HG03139 (cell line): ENCODE results near the gene GRK5.
A peak's percentile ranks its signal among the peaks of the same experiment; 100 is the strongest.
"Not testable (repeated sequence)": the region's sequence is repeated elsewhere in the genome, so short reads cannot be mapped to it uniquely, and the experiment has no call there.

Experiments
- ATAC-seq: cut with Tn5 transposase; IDR thresholded peaks from one replicate; pipeline ENCODE4 v1.9.1; 2021; ENCODE audit not compliant: unreplicated experiment

Gene GRK5

DNA sequence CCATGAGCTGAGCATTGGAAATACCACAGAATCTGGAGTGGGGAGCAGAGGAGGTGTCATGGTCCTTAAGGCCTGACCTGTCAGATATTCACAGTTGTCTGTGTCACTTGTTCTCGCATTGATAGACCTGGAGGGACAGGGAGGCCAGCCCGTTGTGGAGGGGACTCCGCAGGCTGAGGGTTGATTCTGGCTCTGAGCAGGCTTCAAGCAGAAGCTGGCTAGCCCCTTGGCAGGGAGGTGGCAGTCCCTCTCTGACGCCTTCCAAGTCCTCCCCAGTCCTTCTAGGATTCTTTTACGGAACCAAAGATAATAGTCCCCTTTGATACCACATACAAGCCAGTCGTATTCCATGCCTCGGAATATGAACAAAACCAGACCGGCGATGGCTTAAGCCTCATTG, 65.4 kb downstream of the GRK5 start:
- no peak for ATAC-seq

DNA sequence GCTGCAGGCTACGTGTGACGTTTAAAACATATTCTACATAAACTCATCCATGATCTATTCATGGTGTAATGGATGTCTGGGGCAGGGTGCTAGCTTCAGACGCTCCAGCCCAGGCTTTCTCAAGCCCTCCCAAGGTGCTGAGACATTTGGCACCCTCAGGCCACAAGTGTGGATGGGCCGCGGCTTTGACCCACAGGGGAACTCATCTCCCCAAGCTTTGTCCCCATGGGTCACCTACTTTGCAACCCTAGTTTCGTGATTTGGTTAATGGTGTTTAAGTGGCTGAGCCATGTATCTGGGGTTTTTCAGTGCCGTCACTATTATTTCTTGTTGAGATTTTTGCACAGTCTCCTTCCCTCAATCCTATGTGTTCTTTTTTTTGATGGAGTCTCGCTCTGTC, 66.0 kb downstream of the GRK5 start:
- no peak for ATAC-seq

DNA sequence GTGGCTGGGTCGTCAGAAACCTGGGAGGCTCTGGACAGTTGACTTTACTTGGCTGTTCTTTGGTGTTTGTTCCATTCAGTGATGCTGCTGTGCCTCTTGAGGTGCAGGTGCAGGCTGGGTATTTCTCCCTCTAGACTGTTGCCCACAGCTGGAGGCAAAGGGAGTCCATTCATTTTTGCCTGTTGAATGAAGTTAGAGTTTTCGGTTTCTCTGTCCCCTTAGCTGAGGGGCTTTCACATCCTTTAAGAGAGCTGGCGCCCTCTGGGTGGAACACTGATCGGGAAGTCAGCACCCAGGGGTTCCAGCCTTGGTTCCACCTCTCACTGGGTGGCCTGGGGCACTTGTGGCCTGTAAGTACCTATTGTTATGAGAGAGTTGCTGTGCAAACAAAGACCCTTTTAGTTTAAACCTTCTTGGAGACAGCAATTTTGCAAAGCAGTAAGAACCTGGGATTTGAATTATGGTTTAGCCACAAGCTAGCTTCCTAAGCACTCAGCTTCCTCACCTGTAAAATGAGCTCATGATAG, 67.2 kb downstream of the GRK5 start:
- ATAC-seq: no peak

DNA sequence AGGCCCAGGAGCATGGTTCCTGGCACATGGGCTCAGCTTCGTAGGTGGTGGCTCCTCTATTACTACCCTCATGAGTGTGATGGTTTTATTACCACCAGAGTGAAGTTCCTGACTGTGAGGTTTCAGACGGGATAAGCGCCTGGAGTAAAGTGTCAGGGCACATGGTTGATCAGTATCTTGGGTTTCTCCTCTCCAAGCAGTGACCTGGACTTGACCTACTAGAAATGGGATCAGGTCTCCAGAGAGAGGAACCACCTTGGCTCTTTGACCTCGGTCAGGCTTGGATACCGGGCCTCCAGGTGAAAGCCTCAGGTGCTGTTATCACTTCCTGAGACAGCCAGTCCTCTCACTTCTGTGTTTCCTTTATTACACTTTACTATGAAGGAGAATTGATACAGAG, 67.7 kb downstream of the GRK5 start:
- no peak for ATAC-seq

DNA sequence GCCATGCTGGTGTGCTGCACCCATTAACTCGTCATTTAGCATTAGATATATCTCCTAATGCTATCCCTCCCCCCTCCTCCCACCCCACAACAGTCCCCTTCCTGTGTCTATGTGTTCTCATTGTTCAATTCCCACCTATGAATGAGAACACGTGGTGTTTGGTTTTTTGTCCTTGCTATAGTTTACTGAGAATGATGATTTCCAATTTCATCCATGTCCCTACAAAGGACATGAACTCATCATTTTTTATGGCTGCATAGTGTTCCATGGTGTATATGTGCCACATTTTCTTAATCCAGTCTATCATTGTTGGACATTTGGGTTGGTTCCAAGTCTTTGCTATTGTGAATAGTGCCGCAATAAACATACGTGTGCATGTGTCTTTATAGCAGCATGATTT, 68.8 kb downstream of the GRK5 start:
- ATAC-seq: not testable (repeated sequence)

DNA sequence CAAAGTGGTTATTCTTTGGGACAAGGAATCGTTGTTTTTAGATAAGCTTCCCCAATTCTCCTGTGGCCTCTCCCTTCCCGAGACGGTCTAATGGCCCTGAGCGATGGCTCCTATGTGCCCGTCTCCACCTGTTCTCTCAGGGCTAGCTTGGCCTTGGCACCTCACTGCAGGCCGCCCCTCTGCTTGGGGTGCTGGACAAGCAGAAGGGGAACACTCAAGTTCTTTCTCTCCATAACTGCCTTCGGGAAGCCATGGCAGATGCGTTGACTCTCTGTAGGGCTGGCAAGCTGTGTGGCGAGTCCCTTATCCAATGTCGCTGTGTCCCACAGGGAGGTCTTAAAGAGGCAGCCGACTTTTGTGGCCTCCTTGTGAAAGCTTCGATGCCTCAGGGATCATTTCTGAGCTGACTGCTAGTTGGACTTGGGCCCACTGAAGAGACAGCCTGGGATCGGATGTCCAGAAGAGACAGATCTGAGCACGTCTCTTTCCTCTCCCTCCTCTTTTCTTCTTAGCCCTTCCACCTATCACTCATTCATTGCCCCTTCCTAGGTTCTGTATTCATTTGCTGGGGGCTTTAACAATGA, 70.8 kb downstream of the GRK5 start:
- ATAC-seq: no peak

DNA sequence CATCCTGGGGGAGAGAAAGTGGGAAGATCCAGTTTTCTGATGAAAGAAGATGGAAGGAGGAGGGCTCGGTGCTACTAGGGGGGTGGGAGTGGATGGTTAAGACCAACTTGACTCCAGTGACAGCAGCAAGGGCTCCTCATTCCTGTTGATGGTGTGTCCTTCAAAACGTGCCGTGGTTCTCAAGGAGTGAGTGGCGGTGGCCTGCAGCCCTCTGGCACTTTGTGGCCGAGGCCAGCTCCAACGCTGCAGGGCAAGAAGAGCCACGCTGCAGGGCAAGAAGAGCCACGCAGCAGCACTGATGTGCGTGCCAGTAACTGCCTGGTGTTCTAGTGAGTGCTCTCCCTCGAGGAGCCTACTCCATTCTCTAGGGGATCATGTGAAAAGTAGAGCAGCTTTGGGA, 72.1 kb downstream of the GRK5 start:
- ATAC-seq: no peak

DNA sequence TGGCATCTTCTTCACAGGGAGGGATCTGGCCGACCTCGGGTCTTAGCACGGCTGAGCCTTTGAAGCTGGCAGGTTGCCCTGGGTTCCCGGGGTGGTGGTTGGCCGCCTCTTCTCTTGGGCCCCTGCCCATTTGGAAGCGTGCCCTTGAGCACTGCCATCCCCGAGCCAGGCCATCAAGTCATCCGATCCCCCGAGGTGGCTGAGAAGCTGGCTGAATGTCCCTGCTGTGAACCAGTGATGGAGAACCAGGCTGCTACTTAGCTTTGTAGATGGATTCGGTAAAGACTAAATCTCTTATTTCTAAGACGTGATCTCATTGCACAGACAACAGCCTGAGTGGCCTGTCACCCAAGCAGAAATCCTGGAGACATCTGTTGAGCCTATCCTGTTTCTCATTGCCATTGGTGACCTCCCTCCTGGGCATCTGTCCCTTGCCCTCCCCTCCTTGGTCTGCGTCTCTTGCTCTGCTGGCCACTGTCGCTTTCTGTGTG, 74.3 kb downstream of the GRK5 start:
- ATAC-seq: no peak

DNA sequence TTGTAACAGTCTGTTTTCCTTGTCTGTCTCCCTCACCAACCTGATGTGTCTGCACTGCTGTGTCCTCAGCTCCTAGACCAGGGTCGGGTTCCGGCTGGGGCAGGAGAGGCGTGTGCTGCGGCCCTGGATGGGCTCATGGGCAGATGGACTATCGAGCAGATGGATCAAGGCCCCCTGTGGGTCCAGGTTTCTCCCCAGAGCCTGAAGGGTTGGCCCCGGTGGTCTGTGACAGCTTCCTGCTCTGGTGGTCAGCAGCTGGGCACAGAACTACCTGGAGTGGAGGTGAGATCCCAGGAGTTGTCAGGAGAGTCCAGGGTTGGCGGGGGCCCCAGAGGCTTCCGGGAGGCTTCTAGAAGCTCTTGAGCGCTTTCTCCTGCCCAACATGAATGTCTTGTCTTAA, 75.1 kb downstream of the GRK5 start:
- ATAC-seq: no peak

DNA sequence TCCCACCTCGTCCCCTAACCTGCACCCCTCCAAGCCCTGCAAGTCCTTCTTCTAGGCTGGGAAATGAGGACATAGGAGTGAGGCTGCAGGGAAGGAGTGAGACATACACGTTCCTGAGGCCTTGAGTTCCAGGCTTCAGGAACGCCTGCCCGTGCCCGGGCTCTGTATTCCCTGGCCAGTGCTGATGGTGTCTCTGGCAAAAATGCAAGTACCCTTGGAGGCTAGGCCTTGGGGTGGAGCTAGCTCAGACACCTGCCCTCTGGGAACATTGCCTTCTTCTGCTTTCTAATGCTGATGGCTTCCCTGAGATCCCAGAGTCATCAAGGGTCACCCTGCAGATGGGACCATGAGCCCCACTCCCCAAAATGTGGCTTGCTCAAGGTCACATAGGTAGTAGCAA, 76.0 kb downstream of the GRK5 start:
- ATAC-seq: no peak

DNA sequence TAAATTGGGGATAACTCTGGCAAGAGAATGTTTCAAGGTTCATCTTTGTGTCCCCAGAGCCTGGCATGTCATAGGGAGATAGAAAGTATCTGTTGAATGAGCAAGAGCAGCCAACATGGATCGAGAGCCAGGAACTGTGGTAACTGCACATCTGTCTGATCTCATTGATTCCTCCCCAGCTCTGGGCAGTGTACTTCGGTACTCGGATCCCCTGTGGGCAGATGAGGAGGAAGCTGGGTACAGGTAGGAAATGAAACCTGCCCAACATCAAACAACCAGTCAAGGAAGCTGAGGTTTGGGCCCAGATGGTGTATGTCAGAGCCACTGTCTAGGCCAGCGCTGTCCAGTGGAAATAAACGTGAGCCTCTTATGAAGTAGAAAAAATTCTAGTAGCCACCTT, 76.4 kb downstream of the GRK5 start:
- ATAC-seq: peak; percentile 43

DNA sequence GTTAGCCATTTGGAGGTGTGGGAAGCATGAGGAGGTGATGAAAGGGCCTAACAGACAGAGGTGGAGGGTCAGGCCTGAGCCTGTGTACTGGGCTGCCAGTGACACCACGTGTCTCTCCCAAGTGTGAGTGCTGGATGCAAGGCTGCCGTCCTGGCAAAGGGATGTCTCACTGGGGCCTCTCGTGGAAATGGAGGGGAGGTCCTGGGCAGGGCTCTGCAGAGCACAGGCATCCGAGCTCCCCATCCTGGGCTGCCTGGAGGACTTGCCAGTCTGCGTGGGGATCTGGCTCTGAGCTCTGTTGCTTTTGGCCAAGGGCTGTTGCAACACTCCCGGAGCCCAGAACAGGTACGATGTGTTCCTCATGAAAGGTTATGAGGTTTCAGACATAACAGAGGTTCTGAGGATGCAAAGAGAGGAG, 77.3 kb downstream of the GRK5 start:
- no peak for ATAC-seq

DNA sequence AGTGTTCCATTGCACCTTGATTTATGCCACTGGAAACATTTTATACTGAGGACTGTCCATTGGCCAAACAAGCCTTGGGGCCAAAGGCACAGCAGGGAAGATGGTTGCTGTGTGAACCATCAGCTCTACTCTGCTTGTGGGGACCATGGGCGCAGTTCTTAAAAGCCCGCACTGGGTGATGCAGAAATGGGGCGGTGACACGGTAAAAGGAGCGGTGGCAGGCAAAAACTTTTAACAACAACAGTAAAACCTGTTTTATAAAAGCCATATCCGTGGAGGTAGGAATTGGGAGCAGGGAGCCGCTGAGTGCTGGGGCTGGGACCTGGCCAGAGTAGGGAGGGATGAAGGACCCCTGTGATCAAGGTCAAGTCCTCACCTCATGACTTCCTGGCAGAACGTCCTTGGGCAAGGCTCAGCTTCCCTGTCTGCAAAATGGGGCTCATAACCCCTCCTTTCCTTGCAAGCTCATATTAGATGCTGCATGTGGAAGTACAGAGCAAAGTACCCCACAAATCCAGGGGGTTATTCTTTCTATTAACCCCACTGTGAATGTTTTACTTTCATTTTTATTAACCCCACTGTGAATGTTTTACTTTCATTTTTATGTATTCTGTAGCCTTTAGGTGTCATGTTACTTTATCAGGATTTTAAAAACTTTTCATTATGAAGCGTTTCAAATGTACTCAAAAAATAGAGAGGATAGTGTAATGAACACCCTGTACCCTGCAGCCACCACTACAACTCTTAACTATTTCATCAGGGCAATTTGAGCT, 78.3 kb downstream of the GRK5 start:
- ATAC-seq: no peak

DNA sequence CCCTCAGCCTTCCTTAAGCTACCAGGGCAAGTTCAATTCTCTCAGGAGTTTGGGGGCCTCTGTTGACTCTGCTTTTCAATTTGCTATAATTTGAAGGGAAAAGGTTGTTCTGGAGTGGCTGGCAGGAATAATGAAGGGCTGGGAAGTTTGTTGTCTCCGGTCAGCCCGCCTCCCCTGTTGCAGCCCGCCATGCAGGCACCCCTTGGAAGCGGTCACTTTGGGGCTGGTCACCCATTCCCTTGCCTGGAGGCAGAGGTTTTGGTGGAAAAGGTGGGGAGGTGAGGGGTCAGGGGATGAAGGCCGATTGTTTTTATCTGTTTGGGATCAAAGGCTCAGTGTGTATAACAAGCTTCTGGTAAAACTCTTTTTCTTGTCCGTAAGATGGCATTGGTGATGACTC, 79.1 kb downstream of the GRK5 start:
- ATAC-seq: no peak

DNA sequence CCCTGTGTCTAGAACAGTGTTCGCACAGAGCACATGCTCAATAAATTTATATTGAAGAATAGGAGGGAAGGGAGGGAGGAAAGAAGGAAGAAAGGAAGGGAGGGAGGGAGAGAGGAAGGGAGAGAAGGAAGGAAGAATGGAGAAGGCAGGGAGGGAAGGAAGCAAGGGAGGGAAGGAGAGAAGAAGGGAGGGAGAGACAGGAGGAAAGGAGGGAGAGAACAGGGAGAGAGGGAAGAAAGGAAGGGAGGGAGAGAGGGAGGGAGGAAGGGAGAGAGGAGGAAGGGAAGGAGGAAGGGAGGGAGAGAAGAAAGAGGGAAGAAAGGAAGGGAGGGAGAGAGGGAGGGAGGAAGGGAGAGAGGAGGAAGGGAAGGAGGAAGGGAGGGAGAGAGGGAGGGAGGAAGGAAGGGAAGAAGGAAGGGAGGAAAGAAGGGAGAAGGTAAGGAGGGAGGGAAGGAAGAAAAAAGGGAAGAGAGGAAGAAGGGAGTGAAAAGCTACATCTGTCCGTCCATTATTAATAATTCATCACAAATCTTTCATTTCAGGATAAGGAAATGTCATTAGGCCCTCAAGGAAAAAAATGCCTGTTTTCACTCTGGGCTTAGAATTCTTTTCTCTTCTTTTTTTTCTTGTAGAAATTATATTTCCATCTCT, 79.7 kb downstream of the GRK5 start:
- ATAC-seq: no peak

DNA sequence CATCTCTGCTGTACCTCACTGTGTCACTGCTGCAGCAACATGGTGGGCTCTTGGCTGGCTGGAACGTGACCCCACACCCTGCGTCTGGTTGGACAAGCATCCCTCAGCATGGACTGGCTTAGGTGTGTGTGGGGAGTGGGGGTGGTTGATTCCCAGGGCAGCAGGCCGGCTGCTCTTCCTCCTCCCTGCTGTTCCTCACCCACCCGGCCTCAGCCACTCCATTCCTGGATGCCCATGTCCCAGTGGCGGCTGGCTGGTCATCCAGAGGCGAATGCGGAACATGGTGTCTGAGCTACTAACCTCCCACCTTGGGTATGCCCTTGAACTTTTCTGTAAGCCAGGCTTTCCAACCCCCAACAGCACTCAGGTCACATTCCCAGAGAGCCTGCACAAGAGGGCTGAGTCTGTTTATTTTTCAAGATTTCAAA, 81.2 kb downstream of the GRK5 start:
- ATAC-seq: no peak

DNA sequence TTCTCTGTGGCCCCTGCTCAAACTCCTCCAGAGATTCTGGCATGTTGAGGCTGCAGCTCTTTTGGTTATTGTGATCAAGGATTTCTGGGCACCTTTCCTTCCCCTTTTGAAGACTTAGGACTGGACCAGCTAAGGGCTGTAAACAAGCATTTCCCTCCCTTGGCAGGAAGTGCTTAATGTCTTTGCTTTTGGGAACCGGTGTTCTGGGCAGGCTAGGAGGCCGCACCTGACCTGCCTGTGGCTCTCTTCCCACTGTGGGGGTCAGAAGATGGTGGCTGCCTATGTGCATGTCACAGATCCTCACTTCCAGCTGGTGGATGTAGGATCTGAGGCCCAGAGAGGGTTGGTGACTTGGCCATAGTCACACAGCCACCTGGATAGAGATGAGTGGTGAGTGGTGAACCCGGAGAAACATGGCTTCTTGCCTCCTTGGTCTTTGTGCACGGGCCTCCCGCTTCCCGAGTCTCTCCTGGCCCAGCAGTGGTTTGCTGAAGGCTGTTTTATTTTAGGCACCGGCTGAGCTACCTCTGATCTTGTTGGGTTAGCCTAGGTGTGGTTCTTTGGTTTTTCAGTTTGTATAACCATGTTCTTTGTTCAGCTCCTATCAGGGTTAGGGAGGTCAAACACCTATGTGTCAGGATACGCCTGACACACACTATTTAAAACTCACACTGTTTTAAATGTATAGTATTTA, 82.0 kb downstream of the GRK5 start:
- ATAC-seq: no peak

DNA sequence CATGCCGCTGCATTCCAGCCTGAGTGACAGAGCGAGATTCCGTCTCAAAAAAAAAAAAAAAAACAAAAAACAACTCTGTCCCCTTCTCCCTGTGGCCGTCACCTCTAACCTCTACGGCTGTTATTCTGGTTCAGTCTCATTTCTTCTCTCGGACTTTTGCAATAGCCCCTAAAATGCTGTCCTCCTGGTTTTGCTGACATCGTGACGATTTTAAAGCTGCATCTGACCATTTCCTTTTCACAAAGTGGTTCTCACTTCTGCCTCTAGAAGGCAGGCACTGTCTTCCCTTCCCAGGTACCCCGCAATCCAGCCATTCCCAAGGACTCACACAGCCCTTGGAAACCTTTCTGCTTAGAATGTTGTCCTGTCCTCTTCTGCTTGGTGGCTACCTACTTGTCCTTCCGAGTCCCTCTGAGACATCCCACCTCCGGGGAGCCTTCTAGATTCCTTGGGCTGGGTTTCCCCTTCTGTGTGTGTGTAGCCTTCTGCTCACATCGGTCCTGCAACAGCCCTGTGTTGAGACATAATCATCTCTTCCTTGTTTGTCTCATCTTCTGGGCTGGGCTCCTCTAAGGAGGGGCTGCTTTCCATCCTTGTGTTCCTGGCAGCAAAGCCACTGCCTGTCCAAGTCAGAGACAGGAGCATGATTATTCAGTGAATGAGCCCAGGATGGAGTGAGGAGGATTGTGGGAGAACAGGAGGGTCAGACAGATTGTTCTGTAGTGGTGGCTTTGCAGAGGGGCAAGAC, 83.1 kb downstream of the GRK5 start:
- no peak for ATAC-seq

DNA sequence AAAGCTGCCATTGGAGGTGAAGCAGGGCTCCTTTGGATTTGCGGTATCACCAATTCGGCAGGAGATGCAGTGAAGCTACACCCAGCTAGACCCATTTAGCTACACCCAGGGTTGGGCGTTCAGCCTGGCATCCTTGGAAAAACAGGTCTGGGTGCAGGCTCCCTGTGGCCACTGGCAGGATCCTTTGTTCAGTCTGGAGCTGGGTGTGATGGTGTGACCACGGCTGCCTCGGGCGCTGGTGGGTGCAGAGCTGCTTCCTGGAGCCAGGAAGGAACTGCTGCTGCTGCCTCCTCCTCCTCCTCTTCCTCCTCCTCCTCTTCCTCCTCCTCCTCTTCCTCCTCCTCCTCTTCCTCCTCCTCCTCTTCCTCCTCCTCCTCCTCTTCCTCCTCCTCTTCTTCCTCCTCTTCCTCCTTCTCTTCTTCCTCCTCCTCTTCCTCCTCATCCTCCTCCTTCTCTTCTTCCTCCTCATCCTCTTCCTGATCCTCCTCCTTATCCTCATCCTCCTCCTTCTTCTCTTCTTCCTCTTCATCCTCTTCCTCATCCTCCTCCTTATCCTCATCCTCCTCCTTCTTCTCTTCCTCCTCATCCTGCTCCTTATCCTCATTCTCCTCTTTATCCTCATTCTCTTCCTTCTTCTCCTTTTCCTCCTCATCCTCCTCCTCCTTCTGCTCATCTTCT, 84.0 kb downstream of the GRK5 start:
- no peak for ATAC-seq
